Liver (tissue), 3 donors: Measurements from ENCODE around the gene THAP11.

Source experiments
- EGR1 ChIP-seq, 2 donors: IDR thresholded peaks; 2 replicates each; pipeline ENCODE4 v1.6.1; 2016 to 2018; ENCODE audit warnings: antibody characterized with exemption in 2 of 2, low read depth in 2 of 2
- FOXA1 ChIP-seq: IDR thresholded peaks from 2 replicates; pipeline ENCODE4 v1.6.1; 2016; ENCODE audit warnings: antibody characterized with exemption
- GABPA ChIP-seq, 2 donors: IDR thresholded peaks in 1 of 2; conservative IDR thresholded peaks in 1 of 2; 2 replicates each; pipeline ENCODE4 v1.6.1; 2016; ENCODE audit warnings: antibody characterized with exemption in 2 of 2, mild to moderate bottlenecking in 1 of 2, moderate library complexity in 1 of 2
- HNF4A ChIP-seq, 2 donors: conservative IDR thresholded peaks; 2 replicates each; pipeline ENCODE4 v1.6.1; 2016; ENCODE audit warnings: antibody characterized with exemption in 2 of 2, mild to moderate bottlenecking in 2 of 2
- JUND ChIP-seq, 2 donors: IDR thresholded peaks; 2 replicates each; pipeline ENCODE4 v1.6.1; 2016; ENCODE audit warnings: antibody characterized with exemption in 2 of 2
- NR2F2 ChIP-seq: IDR thresholded peaks from 2 replicates; pipeline ENCODE4 v1.6.1; 2016; ENCODE audit warnings: antibody characterized with exemption
- RAD21 ChIP-seq, 2 donors: IDR thresholded peaks; 2 replicates each; pipeline ENCODE4 v1.6.1; 2016; ENCODE audit warnings: antibody characterized with exemption in 2 of 2, mild to moderate bottlenecking in 2 of 2
- SP1 ChIP-seq: IDR thresholded peaks from 2 replicates; pipeline ENCODE4 v1.6.1; 2018; ENCODE audit warnings: antibody characterized with exemption, mild to moderate bottlenecking
- YY1 ChIP-seq: IDR thresholded peaks from 2 replicates; pipeline ENCODE4 v1.6.1; 2016; ENCODE audit warnings: antibody characterized with exemption, mild to moderate bottlenecking
- TF ChIP-seq, protein P1 (sequence below): fragments of 150-350 bp; IDR thresholded peaks from 2 replicates; pipeline ENCODE4 v1.5.1; 2017; ENCODE audit warnings: improper control_type of control experiment, low read depth, low read length; ENCODE audit not compliant: missing input control
- TF ChIP-seq, protein P2 (sequence below): IDR thresholded peaks from 2 replicates; pipeline ENCODE4 v1.6.1; 2016; ENCODE audit warnings: antibody characterized with exemption, mild to moderate bottlenecking
- TF ChIP-seq, protein P3 (sequence below): IDR thresholded peaks from 2 replicates; pipeline ENCODE4 v1.6.1; 2016; ENCODE audit warnings: antibody characterized with exemption
- TF ChIP-seq, protein P4 (sequence below): IDR thresholded peaks from 2 replicates; pipeline ENCODE4 v1.6.1; 2016; ENCODE audit warnings: antibody characterized with exemption
- TF ChIP-seq, protein P5 (sequence below): IDR thresholded peaks from 2 replicates; pipeline ENCODE4 v1.6.1; 2016; ENCODE audit warnings: antibody characterized with exemption
- donor health status: healthy.
- donor health status: healthy.

DNA sequence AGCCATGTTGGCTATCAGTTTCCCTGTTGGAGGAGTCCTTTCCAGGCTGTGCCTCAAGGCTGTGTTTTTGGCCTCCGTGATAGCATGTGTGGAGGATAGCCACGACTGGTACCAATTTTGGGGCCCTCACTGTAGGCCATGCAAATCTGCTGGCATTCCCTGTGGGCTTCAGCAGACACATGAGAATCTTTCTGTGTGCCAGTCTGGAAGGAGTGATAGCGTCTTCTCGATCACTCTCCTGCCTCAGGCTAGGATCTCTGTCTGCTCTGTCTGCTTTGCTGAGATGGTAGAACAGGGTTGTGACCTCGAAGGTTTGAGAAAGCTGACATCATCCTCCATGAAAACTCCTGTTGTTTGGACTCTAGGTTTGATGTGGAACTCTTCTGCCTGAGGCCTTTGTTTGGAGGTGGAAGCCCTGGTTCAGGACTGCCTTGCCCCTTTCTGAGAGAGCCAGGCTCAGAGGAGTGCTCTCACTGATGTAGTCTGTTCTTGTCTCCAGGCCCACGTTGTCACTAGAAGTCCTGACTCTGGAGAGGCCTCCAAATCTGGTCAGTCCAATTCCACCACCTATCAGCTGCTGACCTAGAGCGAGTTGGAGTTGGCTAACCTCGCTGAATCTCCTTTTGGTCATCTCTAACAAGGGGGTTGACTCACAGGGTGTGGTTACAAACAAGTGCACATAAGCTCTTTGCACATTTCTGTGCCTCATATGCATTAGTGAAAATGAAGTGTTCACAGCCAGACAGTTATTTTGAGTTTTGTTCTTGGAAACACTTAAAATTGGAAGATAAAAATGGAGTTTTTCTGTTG lies 18.7 kb downstream of the THAP11 start:
- TF ChIP-seq, protein P1, sequence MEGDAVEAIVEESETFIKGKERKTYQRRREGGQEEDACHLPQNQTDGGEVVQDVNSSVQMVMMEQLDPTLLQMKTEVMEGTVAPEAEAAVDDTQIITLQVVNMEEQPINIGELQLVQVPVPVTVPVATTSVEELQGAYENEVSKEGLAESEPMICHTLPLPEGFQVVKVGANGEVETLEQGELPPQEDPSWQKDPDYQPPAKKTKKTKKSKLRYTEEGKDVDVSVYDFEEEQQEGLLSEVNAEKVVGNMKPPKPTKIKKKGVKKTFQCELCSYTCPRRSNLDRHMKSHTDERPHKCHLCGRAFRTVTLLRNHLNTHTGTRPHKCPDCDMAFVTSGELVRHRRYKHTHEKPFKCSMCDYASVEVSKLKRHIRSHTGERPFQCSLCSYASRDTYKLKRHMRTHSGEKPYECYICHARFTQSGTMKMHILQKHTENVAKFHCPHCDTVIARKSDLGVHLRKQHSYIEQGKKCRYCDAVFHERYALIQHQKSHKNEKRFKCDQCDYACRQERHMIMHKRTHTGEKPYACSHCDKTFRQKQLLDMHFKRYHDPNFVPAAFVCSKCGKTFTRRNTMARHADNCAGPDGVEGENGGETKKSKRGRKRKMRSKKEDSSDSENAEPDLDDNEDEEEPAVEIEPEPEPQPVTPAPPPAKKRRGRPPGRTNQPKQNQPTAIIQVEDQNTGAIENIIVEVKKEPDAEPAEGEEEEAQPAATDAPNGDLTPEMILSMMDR, result no peak
- TF ChIP-seq SP1, result no peak
- TF ChIP-seq, protein P2, sequence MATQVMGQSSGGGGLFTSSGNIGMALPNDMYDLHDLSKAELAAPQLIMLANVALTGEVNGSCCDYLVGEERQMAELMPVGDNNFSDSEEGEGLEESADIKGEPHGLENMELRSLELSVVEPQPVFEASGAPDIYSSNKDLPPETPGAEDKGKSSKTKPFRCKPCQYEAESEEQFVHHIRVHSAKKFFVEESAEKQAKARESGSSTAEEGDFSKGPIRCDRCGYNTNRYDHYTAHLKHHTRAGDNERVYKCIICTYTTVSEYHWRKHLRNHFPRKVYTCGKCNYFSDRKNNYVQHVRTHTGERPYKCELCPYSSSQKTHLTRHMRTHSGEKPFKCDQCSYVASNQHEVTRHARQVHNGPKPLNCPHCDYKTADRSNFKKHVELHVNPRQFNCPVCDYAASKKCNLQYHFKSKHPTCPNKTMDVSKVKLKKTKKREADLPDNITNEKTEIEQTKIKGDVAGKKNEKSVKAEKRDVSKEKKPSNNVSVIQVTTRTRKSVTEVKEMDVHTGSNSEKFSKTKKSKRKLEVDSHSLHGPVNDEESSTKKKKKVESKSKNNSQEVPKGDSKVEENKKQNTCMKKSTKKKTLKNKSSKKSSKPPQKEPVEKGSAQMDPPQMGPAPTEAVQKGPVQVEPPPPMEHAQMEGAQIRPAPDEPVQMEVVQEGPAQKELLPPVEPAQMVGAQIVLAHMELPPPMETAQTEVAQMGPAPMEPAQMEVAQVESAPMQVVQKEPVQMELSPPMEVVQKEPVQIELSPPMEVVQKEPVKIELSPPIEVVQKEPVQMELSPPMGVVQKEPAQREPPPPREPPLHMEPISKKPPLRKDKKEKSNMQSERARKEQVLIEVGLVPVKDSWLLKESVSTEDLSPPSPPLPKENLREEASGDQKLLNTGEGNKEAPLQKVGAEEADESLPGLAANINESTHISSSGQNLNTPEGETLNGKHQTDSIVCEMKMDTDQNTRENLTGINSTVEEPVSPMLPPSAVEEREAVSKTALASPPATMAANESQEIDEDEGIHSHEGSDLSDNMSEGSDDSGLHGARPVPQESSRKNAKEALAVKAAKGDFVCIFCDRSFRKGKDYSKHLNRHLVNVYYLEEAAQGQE, result no peak
- no peak for TF ChIP-seq RAD21 (IDR thresholded peaks at IDR 0.05)
- TF ChIP-seq JUND (IDR thresholded peaks at IDR 0.05), result no peak
- TF ChIP-seq, protein P3, sequence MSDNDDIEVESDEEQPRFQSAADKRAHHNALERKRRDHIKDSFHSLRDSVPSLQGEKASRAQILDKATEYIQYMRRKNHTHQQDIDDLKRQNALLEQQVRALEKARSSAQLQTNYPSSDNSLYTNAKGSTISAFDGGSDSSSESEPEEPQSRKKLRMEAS, result no peak
- no peak for TF ChIP-seq NR2F2
- TF ChIP-seq HNF4A (conservative IDR thresholded peaks at IDR 0.05), result no peak
- TF ChIP-seq, protein P4, sequence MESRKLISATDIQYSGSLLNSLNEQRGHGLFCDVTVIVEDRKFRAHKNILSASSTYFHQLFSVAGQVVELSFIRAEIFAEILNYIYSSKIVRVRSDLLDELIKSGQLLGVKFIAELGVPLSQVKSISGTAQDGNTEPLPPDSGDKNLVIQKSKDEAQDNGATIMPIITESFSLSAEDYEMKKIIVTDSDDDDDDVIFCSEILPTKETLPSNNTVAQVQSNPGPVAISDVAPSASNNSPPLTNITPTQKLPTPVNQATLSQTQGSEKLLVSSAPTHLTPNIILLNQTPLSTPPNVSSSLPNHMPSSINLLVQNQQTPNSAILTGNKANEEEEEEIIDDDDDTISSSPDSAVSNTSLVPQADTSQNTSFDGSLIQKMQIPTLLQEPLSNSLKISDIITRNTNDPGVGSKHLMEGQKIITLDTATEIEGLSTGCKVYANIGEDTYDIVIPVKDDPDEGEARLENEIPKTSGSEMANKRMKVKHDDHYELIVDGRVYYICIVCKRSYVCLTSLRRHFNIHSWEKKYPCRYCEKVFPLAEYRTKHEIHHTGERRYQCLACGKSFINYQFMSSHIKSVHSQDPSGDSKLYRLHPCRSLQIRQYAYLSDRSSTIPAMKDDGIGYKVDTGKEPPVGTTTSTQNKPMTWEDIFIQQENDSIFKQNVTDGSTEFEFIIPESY, result no peak
- no peak for TF ChIP-seq YY1
- no peak for TF ChIP-seq EGR1 (IDR thresholded peaks at IDR 0.05; ENCODE audit: low read depth in 2 of 2)
- TF ChIP-seq, protein P5, sequence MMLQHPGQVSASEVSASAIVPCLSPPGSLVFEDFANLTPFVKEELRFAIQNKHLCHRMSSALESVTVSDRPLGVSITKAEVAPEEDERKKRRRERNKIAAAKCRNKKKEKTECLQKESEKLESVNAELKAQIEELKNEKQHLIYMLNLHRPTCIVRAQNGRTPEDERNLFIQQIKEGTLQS, result no peak
- no peak for TF ChIP-seq GABPA (IDR thresholded peaks at IDR 0.05 in 1 of 2, conservative IDR thresholded peaks at IDR 0.05 in 1 of 2)
- TF ChIP-seq FOXA1, result no peak
